Neural cell (in vitro differentiated cells): ENCODE measurements around the gene PLSCR2. TPM values are rescaled to one million over a fixed set of nuclear protein-coding genes. Genes with fewer than 3 reads are reported as not detected.

Experiments used
- H2AFZ ChIP-seq: fragments of 200-600, 300-800 bp; sonication (generic), shearing (Covaris generic); 2 replicates; pipeline ENCODE4 v1.6.0; 2014; ENCODE audit warnings: low read depth, mild to moderate bottlenecking, antibody characterized with exemption, low read length, moderate library complexity
- H3F3A ChIP-seq: fragments of 200-600 bp; shearing (Covaris generic); 2 replicates; pipeline ENCODE4 v1.6.1; 2016; ENCODE audit warnings: mild to moderate bottlenecking, moderate library complexity, mixed read lengths, antibody characterized with exemption, low read length; ENCODE audit not compliant: insufficient read depth, poor library complexity, severe bottlenecking
- H3K27ac ChIP-seq: fragments of 200-600, 300-800 bp; sonication (generic), shearing (Covaris generic); 2 replicates; pipeline ENCODE4 v1.5.1; 2014; ENCODE audit warnings: mild to moderate bottlenecking, low read length, moderate library complexity
- H3K27me3 ChIP-seq: fragments of 300-800, 200-600 bp; sonication (generic), shearing (Covaris generic); 2 replicates; pipeline ENCODE4 v1.6.0; 2014; ENCODE audit warnings: mild to moderate bottlenecking, low read depth, low read length, moderate library complexity; ENCODE audit not compliant: insufficient read depth
- H3K36me3 ChIP-seq: fragments of 300-800, 200-600 bp; sonication (generic), shearing (Covaris generic); 2 replicates; pipeline ENCODE4 v1.5.1; 2014; ENCODE audit warnings: mild to moderate bottlenecking, antibody characterized with exemption, low read length, moderate library complexity; ENCODE audit not compliant: insufficient read depth
- H3K4me2 ChIP-seq: fragments of 300-800, 200-600 bp; sonication (generic), shearing (Covaris generic); 2 replicates; pipeline ENCODE4 v1.6.0; 2014; ENCODE audit warnings: mild to moderate bottlenecking, low read length
- H3K4me3 ChIP-seq: fragments of 300-800, 200-600 bp; sonication (generic), shearing (Covaris generic); 2 replicates; pipeline ENCODE4 v1.5.1; 2014; ENCODE audit warnings: mild to moderate bottlenecking, low read length, moderate library complexity
- H3K79me2 ChIP-seq: fragments of 200-600 bp; shearing (Covaris generic); replicated peaks from 2 replicates; pipeline ENCODE4 v1.6.0; 2014; ENCODE audit warnings: mild to moderate bottlenecking, low read length, moderate library complexity; ENCODE audit not compliant: insufficient read depth
- H3K9ac ChIP-seq: fragments of 300-800, 200-600 bp; sonication (generic), shearing (Covaris generic); 2 replicates; pipeline ENCODE4 v1.6.1; 2016; ENCODE audit warnings: mild to moderate bottlenecking, low read length, mixed read lengths
- H3K9me2 ChIP-seq: fragments of 200-600 bp; shearing (Covaris generic); 2 replicates; pipeline ENCODE4 v1.6.1; 2016; ENCODE audit warnings: mild to moderate bottlenecking, low read length, mixed read lengths; ENCODE audit not compliant: insufficient read depth
- H3K9me3 ChIP-seq: fragments of 200-600, 300-800 bp; sonication (generic), shearing (Covaris generic); 2 replicates; pipeline ENCODE4 v1.6.1; 2016; ENCODE audit warnings: mild to moderate bottlenecking, mixed run types, low read length, moderate library complexity, mixed read lengths
- H4K20me1 ChIP-seq: fragments of 200-600 bp; shearing (Covaris generic); 2 replicates; pipeline ENCODE4 v1.6.1; 2016; ENCODE audit warnings: mild to moderate bottlenecking, mixed run types; ENCODE audit not compliant: insufficient read depth
- EP300 ChIP-seq: fragments of 450-650 bp; conservative IDR thresholded peaks from 2 replicates; pipeline ENCODE4 v1.6.1; 2014; ENCODE audit warnings: antibody characterized with exemption, mild to moderate bottlenecking, moderate library complexity; ENCODE audit not compliant: poor library complexity, severe bottlenecking
- EZH2 ChIP-seq: fragments of 200-600, 300-800 bp; shearing (Covaris generic), sonication (generic); IDR thresholded peaks from 2 replicates; pipeline ENCODE4 v1.6.1; 2014; ENCODE audit warnings: antibody characterized with exemption, low read length, borderline replicate concordance, mild to moderate bottlenecking; ENCODE audit not compliant: insufficient read depth, poor library complexity, severe bottlenecking
- MXI1 ChIP-seq: fragments of 450-650 bp; conservative IDR thresholded peaks from 2 replicates; pipeline ENCODE4 v1.6.1; 2014; ENCODE audit warnings: antibody characterized with exemption, mild to moderate bottlenecking; ENCODE audit not compliant: poor library complexity, severe bottlenecking
- POLR2AphosphoS5 ChIP-seq: IDR thresholded peaks from 2 replicates; pipeline ENCODE4 v1.6.1; 2012
- RAD21 ChIP-seq: fragments of 450-650 bp; conservative IDR thresholded peaks from 2 replicates; pipeline ENCODE4 v1.6.1; 2014; ENCODE audit warnings: antibody characterized with exemption, mild to moderate bottlenecking, moderate library complexity
- SMC3 ChIP-seq: fragments of 450-650 bp; conservative IDR thresholded peaks from 2 replicates; pipeline ENCODE4 v1.6.1; 2014; ENCODE audit warnings: antibody characterized with exemption, mild to moderate bottlenecking, moderate library complexity; ENCODE audit not compliant: poor library complexity
- TAF1 ChIP-seq: IDR thresholded peaks from 2 replicates; pipeline ENCODE4 v1.6.1; 2012; ENCODE audit warnings: low read depth
- polyA plus RNA-seq: library from polyadenylated mRNA; depleted of rRNA; stranded (reverse); fragments of >200 nt; gene quantifications from 2 replicates; pipeline ENCODE4 v1.2.3, GENCODE V29; 2014
- TF ChIP-seq, protein P1 (sequence below): IDR thresholded peaks from 2 replicates; pipeline ENCODE4 v1.6.1; 2012; ENCODE audit warnings: borderline replicate concordance
- TF ChIP-seq, protein P2 (sequence below): fragments of 450-650 bp; IDR thresholded peaks from 2 replicates; pipeline ENCODE4 v1.5.1; 2014; ENCODE audit warnings: antibody characterized with exemption, mild to moderate bottlenecking, moderate library complexity; ENCODE audit not compliant: poor library complexity, severe bottlenecking

The PLSCR2 gene
- polyA plus RNA-seq, 1 donor from 2014 or later = not detected

- no peaks in the 10 kb centered on the region for H3F3A ChIP-seq
- H3K36me3 ChIP-seq = no peaks in the 10 kb centered on the region
- H2AFZ ChIP-seq = no peak overlapping the region
- no peak overlapping the region for H3K27ac ChIP-seq
- no peaks in the 10 kb centered on the region for H3K79me2 ChIP-seq
- H3K4me2 ChIP-seq = no peak overlapping the region
- H3K27me3 ChIP-seq = no peaks in the 10 kb centered on the region
- H3K9me3 ChIP-seq = no peaks in the 10 kb centered on the region
- H3K9ac ChIP-seq = no peak overlapping the region
- no peak overlapping the region for H3K4me3 ChIP-seq
- H3K9me2 ChIP-seq = no peaks in the 10 kb centered on the region
- H4K20me1 ChIP-seq = no peaks in the 10 kb centered on the region
- TF ChIP-seq, protein P1, sequence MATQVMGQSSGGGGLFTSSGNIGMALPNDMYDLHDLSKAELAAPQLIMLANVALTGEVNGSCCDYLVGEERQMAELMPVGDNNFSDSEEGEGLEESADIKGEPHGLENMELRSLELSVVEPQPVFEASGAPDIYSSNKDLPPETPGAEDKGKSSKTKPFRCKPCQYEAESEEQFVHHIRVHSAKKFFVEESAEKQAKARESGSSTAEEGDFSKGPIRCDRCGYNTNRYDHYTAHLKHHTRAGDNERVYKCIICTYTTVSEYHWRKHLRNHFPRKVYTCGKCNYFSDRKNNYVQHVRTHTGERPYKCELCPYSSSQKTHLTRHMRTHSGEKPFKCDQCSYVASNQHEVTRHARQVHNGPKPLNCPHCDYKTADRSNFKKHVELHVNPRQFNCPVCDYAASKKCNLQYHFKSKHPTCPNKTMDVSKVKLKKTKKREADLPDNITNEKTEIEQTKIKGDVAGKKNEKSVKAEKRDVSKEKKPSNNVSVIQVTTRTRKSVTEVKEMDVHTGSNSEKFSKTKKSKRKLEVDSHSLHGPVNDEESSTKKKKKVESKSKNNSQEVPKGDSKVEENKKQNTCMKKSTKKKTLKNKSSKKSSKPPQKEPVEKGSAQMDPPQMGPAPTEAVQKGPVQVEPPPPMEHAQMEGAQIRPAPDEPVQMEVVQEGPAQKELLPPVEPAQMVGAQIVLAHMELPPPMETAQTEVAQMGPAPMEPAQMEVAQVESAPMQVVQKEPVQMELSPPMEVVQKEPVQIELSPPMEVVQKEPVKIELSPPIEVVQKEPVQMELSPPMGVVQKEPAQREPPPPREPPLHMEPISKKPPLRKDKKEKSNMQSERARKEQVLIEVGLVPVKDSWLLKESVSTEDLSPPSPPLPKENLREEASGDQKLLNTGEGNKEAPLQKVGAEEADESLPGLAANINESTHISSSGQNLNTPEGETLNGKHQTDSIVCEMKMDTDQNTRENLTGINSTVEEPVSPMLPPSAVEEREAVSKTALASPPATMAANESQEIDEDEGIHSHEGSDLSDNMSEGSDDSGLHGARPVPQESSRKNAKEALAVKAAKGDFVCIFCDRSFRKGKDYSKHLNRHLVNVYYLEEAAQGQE = no peak
- no peak for TF ChIP-seq SMC3
- TF ChIP-seq, protein P2, sequence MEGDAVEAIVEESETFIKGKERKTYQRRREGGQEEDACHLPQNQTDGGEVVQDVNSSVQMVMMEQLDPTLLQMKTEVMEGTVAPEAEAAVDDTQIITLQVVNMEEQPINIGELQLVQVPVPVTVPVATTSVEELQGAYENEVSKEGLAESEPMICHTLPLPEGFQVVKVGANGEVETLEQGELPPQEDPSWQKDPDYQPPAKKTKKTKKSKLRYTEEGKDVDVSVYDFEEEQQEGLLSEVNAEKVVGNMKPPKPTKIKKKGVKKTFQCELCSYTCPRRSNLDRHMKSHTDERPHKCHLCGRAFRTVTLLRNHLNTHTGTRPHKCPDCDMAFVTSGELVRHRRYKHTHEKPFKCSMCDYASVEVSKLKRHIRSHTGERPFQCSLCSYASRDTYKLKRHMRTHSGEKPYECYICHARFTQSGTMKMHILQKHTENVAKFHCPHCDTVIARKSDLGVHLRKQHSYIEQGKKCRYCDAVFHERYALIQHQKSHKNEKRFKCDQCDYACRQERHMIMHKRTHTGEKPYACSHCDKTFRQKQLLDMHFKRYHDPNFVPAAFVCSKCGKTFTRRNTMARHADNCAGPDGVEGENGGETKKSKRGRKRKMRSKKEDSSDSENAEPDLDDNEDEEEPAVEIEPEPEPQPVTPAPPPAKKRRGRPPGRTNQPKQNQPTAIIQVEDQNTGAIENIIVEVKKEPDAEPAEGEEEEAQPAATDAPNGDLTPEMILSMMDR = no peak
- TF ChIP-seq POLR2AphosphoS5 = no peak
- TF ChIP-seq EZH2 = no peak
- TF ChIP-seq TAF1 = no peak
- no peak for TF ChIP-seq RAD21
- TF ChIP-seq MXI1 = no peak
- no peak for TF ChIP-seq EP300
Measured at GRCh38 chr3:146468671-146469149, 651 bp downstream of the PLSCR2 start.

GRCh38 chr3:146468234-146468633 is 1.1 kb downstream of the PLSCR2 start:
- Histone ChIP-seq H3K79me2 (no peaks in the 10 kb centered on the region), H3K27ac (no peak overlapping the region), H3K4me2 (no peak overlapping the region), H2AFZ (no peak overlapping the region), H3K9ac (no peak overlapping the region), H4K20me1 (no peaks in the 10 kb centered on the region), H3K9me3 (no peaks in the 10 kb centered on the region), H3F3A (no peaks in the 10 kb centered on the region), H3K36me3 (no peaks in the 10 kb centered on the region), H3K4me3 (no peak overlapping the region), H3K27me3 (no peaks in the 10 kb centered on the region), H3K9me2 (no peaks in the 10 kb centered on the region)
- no peak for TF ChIP-seq EZH2
- TF ChIP-seq, protein P2 = no peak
